GM10847 (cell line): ENCODE measurements around the gene CD93.

Experiments used
- POLR2A ChIP-seq: IDR thresholded peaks from 2 replicates; pipeline ENCODE4 v1.6.1; 2011; ENCODE audit not compliant: insufficient read length; ENCODE audit errors: extremely low read depth

CD93 gene

GRCh38 chr20:23096097-23096496, 10.0 kb upstream of the CD93 start:
- TF ChIP-seq POLR2A, result no peak

GRCh38 chr20:23095499-23095898, 9.4 kb upstream of the CD93 start:
- no peak for TF ChIP-seq POLR2A

- no peak for TF ChIP-seq POLR2A
Measured at GRCh38 chr20:23094927-23095326, 8.8 kb upstream of the CD93 start.

DNA sequence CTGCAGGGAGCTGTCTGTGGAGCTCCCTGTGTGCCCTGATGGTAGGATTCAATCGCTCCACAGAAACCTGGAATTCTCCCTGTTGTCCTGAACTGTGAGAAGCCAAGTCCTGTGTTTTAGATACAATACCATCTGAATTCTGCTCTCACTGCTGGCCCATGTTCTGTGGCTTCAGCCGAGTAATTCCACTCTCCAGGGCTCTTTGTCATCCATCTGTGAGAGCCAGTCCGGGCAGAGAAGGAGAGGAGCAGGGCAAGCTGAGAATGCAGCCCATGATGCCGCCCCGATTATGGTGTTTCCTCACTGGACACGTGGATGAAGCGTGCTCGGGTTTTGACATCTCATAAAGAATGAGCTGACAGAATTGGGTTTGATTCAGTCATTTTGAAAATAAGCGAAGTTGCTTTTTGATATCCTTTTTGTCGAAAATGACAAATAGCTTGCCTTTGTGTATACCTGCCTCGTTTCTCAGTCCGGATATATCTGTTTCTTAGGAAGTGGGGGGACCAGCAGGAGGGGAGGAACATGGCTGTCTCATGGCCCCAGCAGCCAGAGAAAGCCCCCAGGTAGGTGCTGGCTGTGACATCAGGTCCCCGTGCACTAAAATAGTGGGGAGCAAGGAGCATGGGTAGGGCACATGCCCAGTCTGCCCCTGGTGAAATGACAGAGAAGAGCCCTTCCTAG, 8.2 kb upstream of the CD93 start:
- TF ChIP-seq POLR2A, result no peak

DNA sequence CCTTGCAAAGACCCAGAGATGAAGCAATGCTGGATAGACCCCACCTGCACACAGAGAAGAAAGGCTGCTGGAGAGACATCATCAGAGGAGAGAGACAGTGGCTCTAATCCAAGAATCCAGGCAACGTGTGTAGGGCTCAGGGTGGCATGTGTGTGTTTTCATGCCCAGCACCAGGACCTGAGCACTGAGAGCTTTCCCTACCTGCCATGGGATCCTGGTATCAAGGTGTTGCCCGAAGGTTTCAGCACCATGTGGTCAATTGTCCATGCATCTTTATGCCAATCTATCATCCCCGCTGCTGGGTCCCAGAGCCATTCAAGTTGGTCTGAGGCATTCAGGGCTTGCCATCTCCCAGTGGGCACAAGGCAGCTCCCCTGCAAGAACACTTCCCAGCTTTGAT, 7.5 kb upstream of the CD93 start:
- TF ChIP-seq POLR2A, result no peak

DNA sequence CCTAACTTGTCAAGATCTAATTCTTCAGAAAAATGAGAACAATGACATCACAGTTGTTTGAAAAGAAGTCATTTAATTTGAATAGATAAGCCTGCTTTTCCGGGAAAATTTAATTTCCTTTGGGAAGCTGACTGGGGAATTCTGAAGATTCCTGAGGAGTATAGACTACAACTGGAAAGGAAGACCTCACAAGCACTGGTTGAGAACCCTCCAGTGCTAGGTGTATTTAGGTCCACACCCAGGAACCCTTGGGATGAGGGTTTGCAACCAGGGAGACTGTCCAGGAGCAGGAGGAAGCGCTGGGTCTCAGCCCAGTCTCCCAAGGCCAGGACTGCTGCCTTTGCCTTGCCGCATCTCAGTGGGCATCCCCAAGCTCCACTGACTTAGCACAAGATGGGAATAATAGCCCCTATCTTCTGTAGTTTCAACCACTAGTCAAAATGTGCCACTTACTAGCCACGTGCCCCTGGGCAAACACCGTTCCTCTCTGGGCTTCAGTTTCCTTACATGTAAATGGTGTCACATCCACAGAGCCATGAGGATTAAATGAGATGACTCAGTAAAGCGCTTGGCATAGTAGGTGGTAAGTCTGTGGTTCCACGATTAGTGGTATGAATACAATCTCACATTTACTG, 6.9 kb upstream of the CD93 start:
- TF ChIP-seq POLR2A, result no peak

DNA sequence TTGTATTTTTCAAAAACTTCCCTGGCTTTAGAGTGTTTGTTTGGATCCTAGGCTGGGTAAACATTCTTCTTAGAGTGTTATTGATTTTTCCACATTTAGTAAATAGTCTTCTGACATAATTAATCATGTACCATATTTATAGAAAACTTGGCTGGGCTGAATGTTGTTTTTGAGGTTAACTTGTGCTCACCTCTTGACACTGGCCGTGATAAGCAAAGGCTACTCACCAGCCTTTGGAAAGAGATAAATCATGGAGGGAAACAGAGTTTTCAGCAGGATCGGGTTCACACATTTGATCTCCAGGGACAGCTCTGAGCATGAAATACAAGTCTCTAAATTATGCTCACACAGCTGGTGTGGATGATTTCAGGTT, 6.2 kb upstream of the CD93 start:
- no peak for TF ChIP-seq POLR2A

GRCh38 chr20:23091721-23092383, 5.7 kb upstream of the CD93 start:
- TF ChIP-seq POLR2A, result no peak

DNA sequence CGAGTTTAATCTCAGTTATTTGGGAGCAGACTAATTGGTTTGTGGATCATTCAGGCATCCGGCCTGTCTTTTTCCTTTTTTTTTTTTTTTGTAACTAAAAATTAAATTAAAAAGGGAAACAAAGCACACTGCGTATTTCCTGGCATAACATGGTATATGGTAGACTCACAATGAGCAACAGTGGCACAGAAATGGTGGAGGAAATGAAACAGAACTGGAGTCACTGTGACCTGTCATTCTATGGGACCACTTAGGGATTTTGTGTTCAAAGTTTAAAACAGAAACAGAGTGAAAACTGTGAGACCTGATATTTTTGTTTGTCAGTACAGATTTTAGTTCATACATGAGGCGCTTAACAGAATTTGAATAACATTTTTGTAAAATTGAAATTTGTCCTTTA, 4.8 kb upstream of the CD93 start:
- TF ChIP-seq POLR2A, result no peak

DNA sequence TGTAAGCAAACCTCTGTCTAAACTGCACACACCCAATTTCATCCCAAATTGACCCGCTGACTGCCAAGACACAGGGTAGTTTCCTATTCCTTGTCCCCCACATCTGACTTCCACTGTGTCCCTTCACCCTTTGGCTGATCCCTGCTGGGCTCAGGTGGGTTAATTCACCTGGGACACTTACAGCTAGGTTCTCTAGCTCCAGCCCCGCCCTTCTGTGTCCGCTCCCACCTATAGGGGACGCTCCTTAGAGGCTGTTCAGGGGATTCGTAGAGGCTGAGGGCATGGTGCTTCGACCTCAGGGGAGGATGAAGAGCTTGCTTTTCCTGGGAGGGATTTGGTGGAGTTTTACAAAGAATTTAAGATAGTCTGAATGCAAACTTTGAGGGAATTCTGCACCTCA, 4.0 kb upstream of the CD93 start:
- TF ChIP-seq POLR2A, result no peak

GRCh38 chr20:23088866-23089265, 2.7 kb upstream of the CD93 start:
- no peak for TF ChIP-seq POLR2A

GRCh38 chr20:23087587-23088251, 1.6 kb upstream of the CD93 start:
- no peak for TF ChIP-seq POLR2A

- TF ChIP-seq POLR2A, result no peak
Measured at GRCh38 chr20:23086931-23087411, 847 bp upstream of the CD93 start.

GRCh38 chr20:23085436-23086055, 578 bp downstream of the CD93 start:
- no peak for TF ChIP-seq POLR2A

- no peak for TF ChIP-seq POLR2A
Measured at GRCh38 chr20:23084845-23085365, 1.2 kb downstream of the CD93 start.
